ENCODE data around the gene OTOR.

OTOR gene

DNA sequence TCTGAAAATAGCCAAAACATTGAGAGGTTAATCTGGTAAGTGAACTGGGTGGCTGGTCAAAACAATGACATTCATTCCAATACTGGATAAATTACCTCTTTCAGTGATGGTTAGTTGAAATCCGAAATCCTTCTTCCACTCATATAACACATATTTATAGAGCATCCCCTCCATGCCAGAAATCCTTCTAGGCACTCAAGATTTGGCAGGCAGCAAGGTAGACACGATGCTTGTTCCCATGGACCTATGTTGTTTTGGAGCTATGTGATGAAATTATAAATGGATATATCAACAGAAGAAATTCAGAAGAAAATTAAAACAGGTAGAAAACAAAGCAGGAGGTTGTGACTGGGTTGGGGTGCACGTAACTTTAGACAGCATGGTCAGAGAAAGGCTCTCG is 44.6 kb upstream of the OTOR start:
- no peak overlapping the region for H3K9ac ChIP-seq (ENCODE audit: low read length)
- H3K9me3 ChIP-seq (ENCODE audit: insufficient read depth, low read length) = no peaks in the 10 kb centered on the region
- no peak overlapping the region for H2AFZ ChIP-seq (ENCODE audit: low read depth, low read length, severe bottlenecking)
- H4K20me1 ChIP-seq (ENCODE audit: low read depth, low read length) = no peaks in the 10 kb centered on the region
- H3K4me3 ChIP-seq (ENCODE audit: insufficient read depth, low read length, poor library complexity, severe bottlenecking) = no peak overlapping the region
- TF ChIP-seq EZH2phosphoT487 (conservative IDR thresholded peaks at IDR 0.05; ENCODE audit: low read length) (no peak), CTCF (IDR thresholded peaks at IDR 0.05; ENCODE audit: insufficient read depth, low read length, poor library complexity, severe bottlenecking) (no peak)
- no peaks in the 10 kb centered on the region for H3K27me3 ChIP-seq (ENCODE audit: low read length)
- no peak overlapping the region for H3K4me2 ChIP-seq (ENCODE audit: low read depth, low read length, poor library complexity, severe bottlenecking)
- no peaks in the 10 kb centered on the region for H3F3A ChIP-seq (ENCODE audit: insufficient read depth)
- no peaks in the 10 kb centered on the region for H3K9me2 ChIP-seq (replicated peaks; ENCODE audit: insufficient read depth, low read length)
- no peaks in the 10 kb centered on the region for H3K79me2 ChIP-seq (ENCODE audit: insufficient read depth, low read length)
- no peak overlapping the region for H3K27ac ChIP-seq (ENCODE audit: low read depth, low read length)
- no peaks in the 10 kb centered on the region for H3K36me3 ChIP-seq (ENCODE audit: low read length)

DNA sequence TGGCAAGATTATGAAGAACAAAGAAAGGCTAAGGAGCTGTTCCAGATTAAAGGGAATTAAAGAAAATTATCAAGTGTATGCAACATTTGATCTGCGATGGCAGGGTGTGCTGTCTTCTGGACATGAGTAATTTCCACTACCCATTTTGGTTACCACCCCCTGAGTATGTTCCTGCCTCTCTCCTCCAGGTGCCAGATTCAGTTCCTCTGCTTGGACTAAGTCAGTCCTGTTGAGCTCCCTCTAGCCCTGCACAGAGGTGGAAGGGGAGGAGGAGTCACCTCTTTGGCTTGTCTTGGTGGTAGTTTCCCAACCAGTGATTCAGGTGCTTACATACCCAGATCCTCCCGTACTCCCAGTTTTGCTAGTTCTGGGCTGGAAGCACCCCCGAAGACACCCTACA is 40.5 kb upstream of the OTOR start:
- Histone ChIP-seq H3K36me3 (ENCODE audit: low read length) (no peaks in the 10 kb centered on the region), H3K27me3 (ENCODE audit: low read length) (no peaks in the 10 kb centered on the region), H3K4me2 (ENCODE audit: low read depth, low read length, poor library complexity, severe bottlenecking) (no peak overlapping the region), H3K27ac (ENCODE audit: low read depth, low read length) (no peak overlapping the region), H3F3A (ENCODE audit: insufficient read depth) (no peaks in the 10 kb centered on the region), H3K79me2 (ENCODE audit: insufficient read depth, low read length) (no peaks in the 10 kb centered on the region), H3K4me3 (ENCODE audit: insufficient read depth, low read length, poor library complexity, severe bottlenecking) (no peak overlapping the region), H3K9me3 (ENCODE audit: insufficient read depth, low read length) (no peaks in the 10 kb centered on the region), H3K9ac (ENCODE audit: low read length) (no peak overlapping the region), H4K20me1 (ENCODE audit: low read depth, low read length) (no peaks in the 10 kb centered on the region), H2AFZ (ENCODE audit: low read depth, low read length, severe bottlenecking) (no peak overlapping the region), H3K9me2 (replicated peaks; ENCODE audit: insufficient read depth, low read length) (no peaks in the 10 kb centered on the region)
- no peak for TF ChIP-seq EZH2phosphoT487 (conservative IDR thresholded peaks at IDR 0.05; ENCODE audit: low read length)
- no peak for TF ChIP-seq CTCF (IDR thresholded peaks at IDR 0.05; ENCODE audit: insufficient read depth, low read length, poor library complexity, severe bottlenecking)

GRCh38 chr20:16708602-16709001 is 39.6 kb upstream of the OTOR start:
- Histone ChIP-seq H3K27ac (ENCODE audit: low read depth, low read length) (no peak overlapping the region), H4K20me1 (ENCODE audit: low read depth, low read length) (no peaks in the 10 kb centered on the region), H3K79me2 (ENCODE audit: insufficient read depth, low read length) (no peaks in the 10 kb centered on the region), H3K4me3 (ENCODE audit: insufficient read depth, low read length, poor library complexity, severe bottlenecking) (no peak overlapping the region), H3K9me2 (replicated peaks; ENCODE audit: insufficient read depth, low read length) (no peaks in the 10 kb centered on the region), H3F3A (ENCODE audit: insufficient read depth) (no peaks in the 10 kb centered on the region), H3K36me3 (ENCODE audit: low read length) (no peaks in the 10 kb centered on the region), H3K4me2 (ENCODE audit: low read depth, low read length, poor library complexity, severe bottlenecking) (no peak overlapping the region), H3K9ac (ENCODE audit: low read length) (no peak overlapping the region), H3K9me3 (ENCODE audit: insufficient read depth, low read length) (no peaks in the 10 kb centered on the region), H2AFZ (ENCODE audit: low read depth, low read length, severe bottlenecking) (no peak overlapping the region), H3K27me3 (ENCODE audit: low read length) (no peaks in the 10 kb centered on the region)
- TF ChIP-seq CTCF (IDR thresholded peaks at IDR 0.05; ENCODE audit: insufficient read depth, low read length, poor library complexity, severe bottlenecking) = no peak
- no peak for TF ChIP-seq EZH2phosphoT487 (conservative IDR thresholded peaks at IDR 0.05; ENCODE audit: low read length)

DNA sequence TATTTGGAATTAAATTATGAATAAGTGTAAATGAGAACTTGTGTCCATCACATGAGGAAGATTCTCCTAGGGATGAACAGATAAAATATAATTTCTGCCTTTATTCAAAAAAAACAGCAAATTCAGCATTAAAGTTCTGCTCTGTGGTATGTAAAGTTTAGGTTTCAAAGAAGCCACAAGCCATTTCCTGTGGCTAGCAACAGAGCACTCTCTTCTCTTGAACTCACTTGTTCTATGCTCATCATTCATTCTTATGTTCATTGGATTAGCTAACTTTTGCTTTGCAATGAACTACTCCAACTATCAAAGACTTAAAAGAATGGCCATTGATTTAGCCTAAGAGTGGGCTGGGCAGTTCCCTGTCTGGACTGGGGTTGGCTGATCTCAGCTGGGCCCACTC is 39.1 kb upstream of the OTOR start:
- Histone ChIP-seq H3K9me2 (replicated peaks; ENCODE audit: insufficient read depth, low read length) (no peaks in the 10 kb centered on the region), H3F3A (ENCODE audit: insufficient read depth) (no peaks in the 10 kb centered on the region), H3K4me2 (ENCODE audit: low read depth, low read length, poor library complexity, severe bottlenecking) (no peak overlapping the region), H4K20me1 (ENCODE audit: low read depth, low read length) (no peaks in the 10 kb centered on the region), H3K27ac (ENCODE audit: low read depth, low read length) (no peak overlapping the region), H3K4me3 (ENCODE audit: insufficient read depth, low read length, poor library complexity, severe bottlenecking) (no peak overlapping the region), H3K36me3 (ENCODE audit: low read length) (no peaks in the 10 kb centered on the region), H2AFZ (ENCODE audit: low read depth, low read length, severe bottlenecking) (no peak overlapping the region), H3K27me3 (ENCODE audit: low read length) (no peaks in the 10 kb centered on the region), H3K9me3 (ENCODE audit: insufficient read depth, low read length) (no peaks in the 10 kb centered on the region), H3K9ac (ENCODE audit: low read length) (no peak overlapping the region), H3K79me2 (ENCODE audit: insufficient read depth, low read length) (no peaks in the 10 kb centered on the region)
- TF ChIP-seq CTCF (IDR thresholded peaks at IDR 0.05; ENCODE audit: insufficient read depth, low read length, poor library complexity, severe bottlenecking) (no peak), EZH2phosphoT487 (conservative IDR thresholded peaks at IDR 0.05; ENCODE audit: low read length) (no peak)

Data from SU-DHL-6 (cell line).